GM19043 (cell line): ENCODE measurements around the gene PSMA7.

Experiments
- ATAC-seq: cut with Tn5 transposase; IDR thresholded peaks from one replicate; pipeline ENCODE4 v1.9.1; 2021; ENCODE audit warnings: low read depth; ENCODE audit not compliant: unreplicated experiment

Gene PSMA7

DNA sequence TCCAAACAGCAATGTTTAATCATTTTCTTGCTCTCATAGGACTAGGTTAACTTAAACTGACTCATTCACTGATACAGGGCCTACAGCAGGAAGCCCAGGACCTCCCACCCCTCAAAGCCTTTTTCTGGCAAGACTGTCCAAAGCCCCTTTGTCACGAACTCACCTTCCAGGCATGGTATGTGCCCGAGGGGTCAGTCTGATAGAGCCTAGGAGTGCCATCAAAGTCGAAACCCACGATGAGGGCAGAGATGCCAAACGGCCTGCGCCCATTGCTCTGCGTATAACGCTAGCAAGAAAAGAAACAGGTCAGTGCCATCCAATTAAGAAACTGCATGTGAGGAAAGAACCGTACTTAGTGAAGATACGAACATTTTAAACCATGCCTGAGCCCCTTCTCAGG lies 4.3 kb downstream of the PSMA7 start:
- ATAC-seq: no peak

DNA sequence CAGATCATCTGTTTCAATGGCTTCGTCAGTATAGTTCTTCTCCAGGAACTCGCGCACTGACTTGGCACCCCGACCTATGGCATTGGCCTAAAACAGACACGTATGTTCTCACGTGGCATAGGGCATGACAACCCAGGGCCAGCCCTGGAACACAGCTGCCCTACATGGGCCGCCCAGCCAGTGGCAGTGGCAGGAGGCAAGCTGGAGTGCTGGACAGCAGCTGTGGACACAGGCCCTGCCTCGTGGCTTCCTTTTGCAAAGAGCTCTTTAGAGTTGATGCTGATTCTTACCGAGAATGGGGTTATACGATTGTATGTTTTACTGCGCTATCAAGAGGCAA lies 5.0 kb downstream of the PSMA7 start:
- ATAC-seq: no peak

DNA sequence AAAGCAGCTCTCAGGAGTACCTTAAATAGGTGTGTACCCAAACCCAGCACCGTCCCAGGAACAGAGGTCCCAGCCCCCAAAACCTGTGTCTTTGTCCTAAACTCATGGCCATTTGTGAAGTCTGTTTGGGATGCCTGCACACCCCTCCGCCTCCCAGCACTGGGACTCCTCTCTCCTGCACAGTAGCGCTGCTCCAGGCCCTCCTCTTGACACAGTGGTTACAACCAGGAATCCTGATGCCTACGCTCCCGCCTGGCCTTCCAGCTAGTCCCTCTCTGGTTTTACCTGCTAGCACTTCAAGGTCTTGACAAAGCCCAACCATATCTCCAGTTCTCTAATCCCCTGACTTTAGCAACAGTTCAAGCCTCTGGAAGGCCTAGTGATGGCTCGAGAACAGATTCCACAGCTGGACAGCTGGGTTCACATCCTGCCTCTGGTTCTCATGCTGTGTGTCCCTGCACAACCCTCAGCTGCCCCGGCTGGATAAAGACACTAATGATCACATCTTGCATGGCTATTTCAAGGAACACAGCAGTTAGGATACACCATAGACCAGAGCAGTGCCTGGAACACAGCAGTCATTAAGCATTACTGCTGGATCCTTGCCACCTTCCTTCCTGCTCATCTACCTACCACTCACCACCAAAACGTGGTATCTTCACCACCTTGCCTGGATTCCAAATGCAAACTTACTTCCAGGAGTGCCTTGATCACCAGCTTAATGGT lies 5.6 kb downstream of the PSMA7 start:
- no peak for ATAC-seq

DNA sequence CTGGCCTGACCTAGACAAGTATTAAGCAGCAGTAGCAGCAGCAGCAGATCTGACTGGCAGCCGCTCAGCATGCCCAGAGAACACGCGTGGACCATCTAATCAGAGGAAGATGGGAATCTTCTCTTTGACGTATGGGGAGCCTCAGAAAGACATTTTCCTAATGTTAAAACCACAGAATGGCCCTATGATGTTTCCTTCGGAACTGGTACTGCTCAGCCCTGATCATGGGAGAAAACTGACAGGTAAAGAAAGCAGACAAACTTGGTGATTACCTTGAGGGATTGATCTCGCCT lies 6.2 kb downstream of the PSMA7 start:
- ATAC-seq: no peak

DNA sequence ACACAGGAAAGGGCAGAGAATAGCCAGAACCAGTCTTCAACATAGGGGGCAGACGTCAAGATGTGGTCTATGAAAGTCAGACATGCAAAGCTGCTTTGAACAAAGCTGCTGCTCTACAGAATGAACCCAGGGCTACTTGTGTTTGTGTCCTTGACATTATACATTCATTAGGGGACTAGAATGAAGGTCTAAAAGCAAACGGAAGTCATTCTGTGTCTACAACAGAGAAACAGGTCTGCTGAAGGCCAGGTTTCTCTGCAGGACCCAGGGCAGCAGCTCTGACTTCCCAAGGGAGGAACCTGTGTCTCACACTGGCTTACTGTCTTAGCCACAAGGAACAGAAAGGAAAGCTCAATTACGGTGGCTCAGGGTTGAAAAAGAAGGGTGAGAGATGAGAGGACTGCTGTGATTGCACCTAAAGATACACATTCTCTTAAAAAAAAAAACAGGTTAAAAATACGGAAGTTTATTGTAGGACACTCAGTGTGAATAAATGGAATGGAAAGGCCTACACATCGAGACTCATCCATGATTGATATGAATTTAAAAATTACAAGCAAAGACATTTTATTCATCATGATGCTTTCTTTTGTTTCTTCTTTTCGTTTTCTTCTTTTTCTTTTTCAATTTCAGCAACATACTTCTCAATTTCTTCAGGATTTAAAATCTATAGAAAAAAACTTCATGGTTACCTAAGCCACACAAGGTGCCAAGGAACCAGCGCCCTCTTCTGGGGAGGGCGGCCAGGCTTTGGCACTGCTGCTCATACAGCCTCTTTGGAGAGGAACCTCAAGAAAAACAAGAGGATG lies 6.7 kb downstream of the PSMA7 start:
- ATAC-seq: no peak

DNA sequence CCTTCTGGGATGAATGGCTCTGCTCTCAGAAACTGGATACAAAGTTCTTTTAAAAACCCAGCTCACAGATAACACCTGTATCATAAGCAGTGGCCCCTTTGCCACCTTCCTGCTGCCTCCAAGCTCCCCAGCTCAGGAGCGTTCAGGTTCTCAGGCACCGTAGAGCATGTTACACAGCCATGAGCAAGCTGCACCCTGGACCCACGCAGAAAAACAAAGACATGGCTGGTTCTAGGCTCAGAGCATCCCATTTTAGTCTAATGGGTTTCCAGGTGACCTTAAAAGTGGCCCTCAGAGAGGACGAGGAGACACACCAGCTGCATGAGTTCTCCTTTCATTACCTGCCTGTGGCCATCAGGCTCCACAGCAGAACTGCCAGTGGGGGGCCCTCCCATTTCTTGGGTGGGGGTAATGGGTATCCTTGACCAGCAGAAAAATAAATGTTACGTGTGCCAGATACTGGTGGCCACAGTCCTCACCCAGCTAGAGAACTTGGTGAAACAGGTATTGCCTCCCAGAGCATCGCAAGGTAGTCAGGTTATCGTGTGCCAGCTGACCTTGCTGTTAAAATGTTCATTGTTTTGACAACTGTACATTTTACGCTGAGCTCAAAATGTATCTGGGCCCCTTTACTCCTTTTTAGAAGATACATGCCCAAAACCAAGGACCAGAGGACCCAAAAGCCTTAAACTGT lies 7.5 kb downstream of the PSMA7 start:
- ATAC-seq: no peak

DNA sequence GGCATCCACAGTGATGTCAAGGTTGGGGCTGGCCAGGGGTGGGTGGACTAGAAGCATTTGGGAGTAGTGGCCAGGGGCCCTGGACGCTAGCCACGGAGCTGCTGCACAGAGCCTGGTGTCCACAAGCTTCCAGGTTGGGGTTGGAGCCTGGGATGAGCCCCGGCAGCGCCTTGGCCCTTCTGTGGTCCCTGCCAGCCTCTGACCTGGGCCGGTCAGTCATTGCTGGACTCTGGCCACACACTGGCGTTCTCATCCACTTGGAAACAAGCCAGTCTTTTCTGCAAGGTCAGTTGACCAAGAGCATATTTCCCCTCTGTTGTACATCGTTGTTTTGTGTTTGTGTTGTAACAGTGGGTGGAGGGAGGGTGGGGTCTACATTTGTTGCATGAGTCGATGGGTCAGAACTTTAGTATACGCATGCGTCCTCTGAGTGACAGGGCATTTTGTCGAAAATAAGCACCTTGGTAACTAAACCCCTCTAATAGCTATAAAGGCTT lies 8.4 kb downstream of the PSMA7 start:
- ATAC-seq: no peak

DNA sequence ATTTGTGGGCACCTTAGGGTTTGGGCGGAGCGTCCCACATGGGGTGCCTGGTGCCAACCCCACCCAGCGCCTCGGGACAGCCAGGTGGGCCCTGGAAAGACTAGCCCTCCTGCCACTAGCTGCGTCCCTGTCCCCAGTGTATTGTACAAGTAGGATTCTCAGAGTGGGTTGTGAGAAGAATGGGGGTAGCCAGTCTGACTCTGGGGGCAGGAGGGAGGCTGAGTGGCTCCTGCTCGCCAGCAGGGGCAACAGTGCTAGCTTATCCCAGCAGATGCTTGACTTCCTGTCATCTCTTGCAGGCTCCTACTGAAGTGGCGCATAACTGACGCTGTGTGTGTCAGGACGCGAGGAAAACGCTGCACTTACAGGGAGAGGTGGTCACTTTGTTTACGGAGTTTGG lies 9.3 kb downstream of the PSMA7 start:
- ATAC-seq: no peak

DNA sequence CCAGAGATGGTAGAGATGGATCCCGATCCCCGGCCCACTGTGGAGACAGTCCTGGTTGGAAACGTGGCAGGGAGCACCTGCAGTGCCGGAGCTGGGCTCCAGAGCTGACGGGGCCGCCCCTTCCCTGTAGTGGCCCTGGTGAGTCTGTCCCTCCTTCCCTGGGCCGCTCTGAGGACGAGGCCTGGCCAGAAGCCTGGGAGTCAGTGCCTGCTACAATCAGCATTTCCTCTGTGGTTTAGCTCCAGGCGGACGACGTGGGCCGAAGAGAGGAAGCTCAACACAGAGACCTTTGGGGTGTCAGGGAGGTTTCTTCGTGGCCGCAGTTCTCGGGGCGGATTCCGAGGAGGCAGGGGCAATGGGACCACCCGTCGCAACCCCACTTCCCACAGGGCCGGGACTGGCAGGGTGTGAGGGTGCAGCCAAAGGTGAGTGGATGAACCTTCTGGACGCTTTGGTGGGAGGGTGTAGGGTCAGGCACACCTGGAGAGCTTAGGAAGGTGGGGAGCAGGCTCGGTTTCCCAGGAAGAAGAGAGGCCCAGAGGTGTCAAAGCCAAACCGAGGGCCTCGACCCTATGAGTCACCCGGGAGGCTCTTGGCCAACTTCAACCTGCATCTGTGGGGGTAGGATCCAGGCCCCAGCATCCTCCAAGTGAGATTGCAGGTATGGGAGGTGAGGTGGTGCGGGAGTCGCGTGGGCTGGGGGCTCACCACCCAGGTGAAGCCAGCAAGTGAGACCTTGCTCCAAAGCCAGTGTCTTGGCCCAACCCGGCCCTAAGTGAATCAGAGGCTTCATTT lies 9.9 kb downstream of the PSMA7 start:
- no peak for ATAC-seq

DNA sequence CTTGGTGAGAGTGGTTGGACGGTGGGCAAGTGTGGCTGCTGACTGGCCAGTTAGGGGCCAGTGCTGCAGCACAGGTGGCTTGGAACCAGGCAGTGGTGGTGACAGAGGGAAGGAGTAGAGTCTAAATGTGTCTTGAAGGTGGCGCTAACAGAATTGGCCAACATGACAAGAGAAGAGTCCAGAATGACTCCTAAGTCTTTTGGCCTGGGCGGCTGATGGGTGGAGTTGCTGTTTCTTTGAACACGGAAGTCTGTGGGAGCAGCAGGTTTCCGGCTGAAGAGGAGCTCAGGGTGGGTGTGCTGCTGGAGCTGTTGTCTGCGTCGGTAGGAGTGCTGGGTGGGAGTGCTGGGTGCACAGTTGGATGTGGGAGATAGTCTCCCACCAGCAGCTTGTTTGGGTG lies 10.8 kb downstream of the PSMA7 start:
- ATAC-seq: no peak

DNA sequence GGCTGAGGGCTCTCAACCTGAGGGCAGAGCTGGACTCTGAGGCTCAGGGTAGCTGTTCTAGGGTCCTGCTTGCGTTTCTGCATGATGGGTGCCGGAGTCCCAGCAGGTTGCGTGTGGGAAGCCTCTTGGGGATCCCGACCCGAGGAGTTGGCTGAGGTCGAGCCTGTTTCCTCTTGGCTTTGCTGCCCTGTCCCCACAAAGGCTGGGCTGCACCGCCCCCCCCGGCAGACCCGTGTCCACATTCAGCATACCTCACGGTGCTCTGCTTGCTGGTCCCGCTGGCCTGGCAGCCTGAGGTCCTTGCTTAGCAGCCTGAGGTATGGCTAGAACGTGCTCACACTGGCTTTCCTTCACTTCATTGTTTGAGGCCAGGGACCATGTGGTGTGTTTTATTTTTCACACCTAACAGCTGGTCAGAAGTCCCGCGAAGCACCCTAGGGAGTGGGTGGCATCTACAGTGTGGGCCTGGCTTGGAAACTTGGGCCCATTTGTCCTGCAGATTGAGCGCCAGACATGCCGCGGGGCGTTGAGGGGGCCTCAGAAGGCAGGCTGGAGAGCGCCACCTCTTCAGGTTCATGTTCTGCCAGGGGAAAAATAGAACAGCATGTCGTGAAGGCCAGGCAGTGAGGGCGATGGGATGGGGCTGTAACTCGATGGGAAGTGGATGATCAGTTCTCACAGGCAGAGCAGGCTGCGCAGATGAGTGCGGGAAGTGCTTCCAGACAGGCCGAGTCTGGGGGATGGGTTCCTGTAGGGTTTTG lies 11.5 kb downstream of the PSMA7 start:
- no peak for ATAC-seq

DNA sequence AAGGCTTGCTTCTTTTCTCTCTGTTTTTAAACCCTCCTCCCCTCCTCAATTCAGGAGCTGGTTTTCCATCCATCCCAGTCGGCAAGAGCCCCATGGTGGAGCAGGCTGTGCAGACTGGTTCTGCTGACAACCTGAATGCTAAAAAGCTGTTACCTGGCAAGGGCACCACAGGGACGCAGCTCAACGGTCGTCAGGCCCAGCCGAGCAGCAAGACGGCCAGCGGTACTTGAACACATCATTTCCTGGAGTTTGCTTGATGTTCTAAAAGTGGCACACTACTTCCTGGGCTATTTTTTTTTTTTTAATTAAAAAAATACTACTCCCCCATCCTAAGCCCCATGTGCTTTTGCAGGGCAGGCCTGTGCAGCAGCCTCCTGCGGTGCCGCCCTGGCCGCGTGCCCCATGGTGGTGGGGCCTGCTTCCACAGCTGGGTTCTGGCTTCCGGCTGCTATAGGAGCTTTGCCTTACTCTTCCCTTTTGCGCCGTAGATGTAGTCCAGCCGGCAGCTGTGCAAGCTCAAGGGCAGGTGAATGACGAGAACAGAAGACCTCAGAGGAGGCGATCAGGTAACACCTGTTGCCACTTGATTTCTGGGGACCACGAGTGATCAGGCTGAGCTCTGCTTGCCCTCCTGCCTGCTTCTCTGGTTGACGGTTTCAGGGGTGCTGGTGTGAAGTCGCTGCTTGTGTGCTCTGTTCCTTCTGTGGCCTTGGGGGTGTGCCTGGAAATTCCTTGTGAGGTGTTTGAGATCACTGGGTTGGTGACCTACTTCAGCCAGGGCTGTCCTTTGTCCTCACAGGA lies 13.3 kb downstream of the PSMA7 start:
- no peak for ATAC-seq

DNA sequence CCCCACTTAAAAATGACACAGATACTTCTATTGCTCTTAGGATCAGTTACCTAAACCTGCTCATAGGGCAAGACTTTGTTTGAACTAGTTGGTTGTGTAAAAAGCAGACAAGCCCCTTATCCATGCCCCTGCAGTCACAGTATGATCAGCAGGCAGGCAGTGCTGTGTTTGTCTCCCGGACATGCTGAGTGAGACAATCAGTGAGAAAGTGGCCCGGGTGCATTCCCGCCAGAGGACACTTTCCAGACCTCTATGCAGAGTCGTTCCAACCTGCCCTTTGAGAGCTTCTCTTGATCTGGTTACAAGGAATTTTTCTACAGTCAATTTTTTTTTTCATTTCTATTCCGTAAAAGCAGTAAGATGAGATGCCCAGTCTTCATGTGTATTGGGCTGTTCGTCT lies 14.7 kb downstream of the PSMA7 start:
- ATAC-seq: no peak

DNA sequence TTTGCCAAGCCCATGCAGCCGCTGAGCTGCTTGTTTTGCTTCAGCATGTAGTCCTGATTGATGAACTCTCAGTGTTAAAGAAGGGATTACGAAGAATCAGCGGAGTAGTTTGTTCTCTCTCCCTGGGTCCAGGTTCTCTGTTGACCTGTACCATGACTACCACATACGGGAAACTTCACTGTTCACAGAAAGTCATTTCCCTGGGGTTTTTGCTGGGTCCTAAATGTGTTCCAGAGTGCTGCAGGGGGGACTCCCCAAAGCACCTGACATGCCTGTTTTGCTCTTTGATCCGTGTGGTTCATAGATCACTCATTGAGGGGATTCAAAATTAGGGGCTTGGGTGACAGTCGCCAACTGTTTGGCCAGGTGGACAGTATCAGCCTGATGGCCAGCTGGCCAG lies 15.4 kb downstream of the PSMA7 start:
- no peak for ATAC-seq

DNA sequence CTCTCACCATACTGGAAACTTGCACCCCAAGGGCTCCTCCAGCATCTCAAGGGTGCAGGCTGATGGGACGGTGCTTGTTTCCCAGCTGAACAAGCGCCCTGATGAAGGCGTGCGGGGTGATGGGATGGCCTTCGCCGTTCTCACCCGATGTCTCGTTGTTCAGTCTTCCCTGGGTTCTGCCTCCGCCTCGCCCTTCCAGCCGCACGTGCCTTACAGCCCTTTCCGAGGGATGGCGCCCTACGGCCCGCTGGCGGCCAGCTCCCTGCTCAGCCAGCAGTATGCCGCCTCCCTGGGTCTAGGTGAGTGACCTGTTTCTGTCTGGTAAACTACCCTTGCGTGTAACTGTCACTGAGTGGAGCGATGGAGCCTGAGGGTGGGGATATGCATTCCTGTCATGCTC lies 17.1 kb downstream of the PSMA7 start:
- no peak for ATAC-seq

DNA sequence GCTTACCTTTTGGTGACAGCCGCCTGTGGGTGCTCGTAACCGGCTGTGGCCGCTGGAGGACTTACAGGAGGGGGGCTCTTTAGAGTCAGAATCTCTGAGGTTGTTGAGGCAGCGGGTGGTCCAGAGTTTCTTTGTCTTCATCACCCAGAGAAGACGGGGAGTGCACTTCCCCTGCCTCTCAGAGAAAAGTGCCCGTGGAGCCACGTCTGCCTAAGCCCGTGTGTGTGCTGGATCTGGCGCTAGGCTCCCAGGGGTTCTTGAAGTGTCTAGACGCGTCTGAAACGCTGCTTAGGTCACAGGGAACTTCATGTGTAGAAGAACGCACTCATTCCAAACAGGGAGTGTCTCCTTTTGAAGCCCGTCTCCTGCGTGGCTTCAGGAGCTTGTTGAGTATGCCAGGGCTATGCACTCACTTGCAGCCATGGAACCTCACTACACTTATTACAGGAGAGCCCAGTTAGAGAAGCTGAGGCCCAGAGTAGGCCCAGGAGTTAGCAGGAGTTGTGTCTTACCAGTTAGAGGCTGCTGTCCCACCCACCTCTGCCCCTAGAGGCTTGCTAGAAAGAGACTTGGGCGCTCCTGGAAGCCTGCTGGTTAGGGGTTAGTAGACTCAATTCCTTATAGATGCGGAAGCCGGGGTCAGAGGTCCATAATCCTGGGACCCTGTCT lies 19.6 kb downstream of the PSMA7 start:
- ATAC-seq: no peak

DNA sequence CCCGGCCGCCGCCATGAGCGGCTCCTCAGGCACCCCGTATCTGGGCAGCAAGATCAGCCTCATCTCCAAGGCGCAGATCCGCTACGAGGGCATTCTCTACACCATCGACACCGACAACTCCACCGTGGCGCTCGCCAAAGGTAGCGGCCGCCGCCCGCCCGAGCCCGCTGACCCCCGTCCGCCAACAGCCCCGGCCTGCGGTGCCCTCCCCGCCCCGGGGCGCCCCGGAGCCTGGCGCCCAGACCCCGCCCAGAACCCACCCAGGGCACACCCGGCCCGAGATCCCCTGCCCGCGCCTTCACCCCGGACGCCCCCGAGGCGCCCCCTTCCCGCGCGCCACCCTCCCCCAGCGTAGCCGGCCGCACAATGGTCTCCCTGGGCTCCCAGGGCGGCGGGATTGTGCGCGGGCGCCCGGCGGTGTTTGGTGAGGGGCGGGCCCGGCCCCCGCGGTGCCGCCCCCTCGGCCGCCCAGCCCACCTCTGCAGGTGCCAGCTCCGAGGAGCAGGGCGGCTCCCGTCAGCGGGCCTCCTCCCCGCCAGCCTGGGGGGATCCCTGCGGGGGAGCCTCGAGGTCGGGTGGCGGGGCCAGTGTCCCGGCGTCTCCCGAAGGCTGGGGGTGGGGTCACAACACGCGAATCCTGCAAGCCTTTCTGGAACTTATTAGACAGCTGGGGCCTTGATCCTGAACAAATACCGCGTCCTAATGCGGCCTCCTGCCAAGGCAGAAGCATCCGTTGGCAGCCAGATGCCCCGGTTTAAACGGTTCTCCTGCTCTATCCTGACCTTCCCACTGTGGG lies 20.3 kb downstream of the PSMA7 start:
- ATAC-seq: peak; percentile 13
